ENCODE results near the gene WDR12.

Gene WDR12

GRCh38 chr2:202941771-202942170 lies 30.3 kb upstream of the WDR12 start:
- TF ChIP-seq CTCF (IDR thresholded peaks at IDR 0.05; ENCODE audit: insufficient read depth, low read depth, low read length, missing control alignments), result no peak
- no peak overlapping the region for H3K4me3 ChIP-seq (ENCODE audit: low read depth, low read length)
- DNase-seq (ENCODE audit: low read depth), result no peak

- DNase-seq (ENCODE audit: low read depth), result no peak
- H3K4me3 ChIP-seq (ENCODE audit: low read depth, low read length), result no peak overlapping the region
- TF ChIP-seq CTCF (IDR thresholded peaks at IDR 0.05; ENCODE audit: insufficient read depth, low read depth, low read length, missing control alignments), result no peak
Observed at GRCh38 chr2:202938960-202939359, 27.5 kb upstream of the WDR12 start.

GRCh38 chr2:202934456-202934855 lies 23.0 kb upstream of the WDR12 start:
- H3K4me3 ChIP-seq (ENCODE audit: low read depth, low read length), result no peak overlapping the region
- TF ChIP-seq CTCF (IDR thresholded peaks at IDR 0.05; ENCODE audit: insufficient read depth, low read depth, low read length, missing control alignments), result no peak
- no peak for DNase-seq (ENCODE audit: low read depth)

- DNase-seq (ENCODE audit: low read depth), result no peak
- no peak for TF ChIP-seq CTCF (IDR thresholded peaks at IDR 0.05; ENCODE audit: insufficient read depth, low read depth, low read length, missing control alignments)
- H3K4me3 ChIP-seq (ENCODE audit: low read depth, low read length), result no peak overlapping the region
Observed at GRCh38 chr2:202933958-202934357, 22.5 kb upstream of the WDR12 start.

- TF ChIP-seq CTCF (IDR thresholded peaks at IDR 0.05; ENCODE audit: insufficient read depth, low read depth, low read length, missing control alignments), result no peak
Observed at GRCh38 chr2:202933139-202933510, 21.7 kb upstream of the WDR12 start.

GRCh38 chr2:202932425-202933138 lies 21.1 kb upstream of the WDR12 start:
- DNase-seq (ENCODE audit: low read depth), result no peak
- TF ChIP-seq CTCF (IDR thresholded peaks at IDR 0.05; ENCODE audit: insufficient read depth, low read depth, low read length, missing control alignments), result no peak
- H3K4me3 ChIP-seq (ENCODE audit: low read depth, low read length), result no peak overlapping the region

More at GRCh38 chr2:202933139-202933510, 21.7 kb upstream of the WDR12 start:
- no peak for DNase-seq (ENCODE audit: low read depth)
- H3K4me3 ChIP-seq (ENCODE audit: low read depth, low read length), result no peak overlapping the region

GRCh38 chr2:202918860-202919259 lies 7.4 kb upstream of the WDR12 start:
- no peak for DNase-seq (ENCODE audit: low read depth)
- H3K4me3 ChIP-seq (ENCODE audit: low read depth, low read length), result no peak overlapping the region
- TF ChIP-seq CTCF (IDR thresholded peaks at IDR 0.05; ENCODE audit: insufficient read depth, low read depth, low read length, missing control alignments), result no peak

GRCh38 chr2:202912342-202913201 lies 1.1 kb upstream of the WDR12 start:
- H3K4me3 ChIP-seq (ENCODE audit: low read depth, low read length), result peak overlapping the region; percentile 98
- peak; percentile 15 for DNase-seq (ENCODE audit: low read depth)

Measured in GM12865 (cell line).